Measurements from ENCODE around the gene CDH23. TPM values are rescaled to one million over a fixed set of nuclear protein-coding genes. Genes with fewer than 3 reads are reported as not detected.

The CDH23 gene
- total RNA-seq, 1 donor = 0.36 TPM

DNA sequence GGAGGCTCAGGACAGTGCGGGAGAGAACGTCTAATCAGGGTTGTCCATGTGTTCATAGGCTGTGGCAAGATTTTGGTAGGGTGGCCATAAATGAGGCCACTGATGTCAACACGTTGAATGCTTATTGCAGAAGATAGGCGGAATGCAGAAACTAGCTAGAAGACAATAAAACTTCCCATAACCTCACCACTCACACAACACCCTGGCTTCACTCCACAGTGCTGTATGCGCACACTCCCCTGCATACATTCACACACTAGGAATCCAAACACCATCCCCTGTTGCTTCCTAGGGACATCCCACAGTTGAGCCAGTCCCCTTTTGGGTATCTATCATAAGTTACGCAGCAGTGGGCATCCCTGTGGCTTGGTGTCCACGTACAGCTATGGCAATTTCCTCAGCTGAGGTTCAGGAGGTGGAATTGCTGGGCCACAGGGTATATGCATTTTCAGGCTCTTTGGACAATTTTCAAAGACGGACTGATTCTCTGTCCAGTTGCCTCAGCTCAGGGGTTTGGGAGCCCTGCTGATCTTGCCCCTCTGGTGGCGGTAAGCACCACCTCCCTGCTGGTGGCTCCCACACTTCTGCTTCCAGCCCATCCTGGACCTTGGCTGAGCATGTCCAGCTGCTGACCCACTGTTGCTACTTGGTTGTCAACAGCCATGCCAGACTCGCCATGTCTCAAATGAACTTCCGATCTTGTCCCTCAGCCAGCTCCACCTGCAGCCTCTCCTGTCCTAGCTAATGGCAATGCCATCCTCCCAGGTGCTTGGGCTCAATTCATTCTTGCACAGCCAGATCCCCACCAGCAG, 36.4 kb downstream of the CDH23 start:
- Histone ChIP-seq H3K36me3 (ENCODE audit: insufficient read depth, low read length) (no peaks in the 10 kb centered on the region), H3K9me3 (ENCODE audit: low read depth, low read length) (no peaks in the 10 kb centered on the region), H3K27ac (ENCODE audit: low read depth, low read length) (no peak overlapping the region), H3K4me2 (ENCODE audit: insufficient read depth, low read length) (no peak overlapping the region), H3K27me3 (ENCODE audit: insufficient read depth, low read length) (peaks cover 5% of the 10 kb centered on the region), H3K4me3 (ENCODE audit: insufficient read depth, low read length) (no peak overlapping the region), H3K79me2 (ENCODE audit: insufficient read depth, low read length) (no peaks in the 10 kb centered on the region), H2AFZ (ENCODE audit: low read length) (no peak overlapping the region), H4K20me1 (ENCODE audit: insufficient read depth, low read length) (no peaks in the 10 kb centered on the region), H3K4me1 (ENCODE audit: insufficient read depth, low read length) (no peaks in the 10 kb centered on the region)
- TF ChIP-seq, protein P1, sequence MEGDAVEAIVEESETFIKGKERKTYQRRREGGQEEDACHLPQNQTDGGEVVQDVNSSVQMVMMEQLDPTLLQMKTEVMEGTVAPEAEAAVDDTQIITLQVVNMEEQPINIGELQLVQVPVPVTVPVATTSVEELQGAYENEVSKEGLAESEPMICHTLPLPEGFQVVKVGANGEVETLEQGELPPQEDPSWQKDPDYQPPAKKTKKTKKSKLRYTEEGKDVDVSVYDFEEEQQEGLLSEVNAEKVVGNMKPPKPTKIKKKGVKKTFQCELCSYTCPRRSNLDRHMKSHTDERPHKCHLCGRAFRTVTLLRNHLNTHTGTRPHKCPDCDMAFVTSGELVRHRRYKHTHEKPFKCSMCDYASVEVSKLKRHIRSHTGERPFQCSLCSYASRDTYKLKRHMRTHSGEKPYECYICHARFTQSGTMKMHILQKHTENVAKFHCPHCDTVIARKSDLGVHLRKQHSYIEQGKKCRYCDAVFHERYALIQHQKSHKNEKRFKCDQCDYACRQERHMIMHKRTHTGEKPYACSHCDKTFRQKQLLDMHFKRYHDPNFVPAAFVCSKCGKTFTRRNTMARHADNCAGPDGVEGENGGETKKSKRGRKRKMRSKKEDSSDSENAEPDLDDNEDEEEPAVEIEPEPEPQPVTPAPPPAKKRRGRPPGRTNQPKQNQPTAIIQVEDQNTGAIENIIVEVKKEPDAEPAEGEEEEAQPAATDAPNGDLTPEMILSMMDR (IDR thresholded peaks at IDR 0.05; ENCODE audit: extremely low read depth, low read depth, low read length) = no peak
- DNase-seq (ENCODE audit: insufficient read length, low spot score, missing footprints) = peak; percentile 54

- H4K20me1 ChIP-seq (ENCODE audit: insufficient read depth, low read length) = no peaks in the 10 kb centered on the region
- no peak overlapping the region for H2AFZ ChIP-seq (ENCODE audit: low read length)
- TF ChIP-seq, protein P1 (IDR thresholded peaks at IDR 0.05; ENCODE audit: extremely low read depth, low read depth, low read length) = no peak
- H3K4me1 ChIP-seq (ENCODE audit: insufficient read depth, low read length) = no peaks in the 10 kb centered on the region
- no peaks in the 10 kb centered on the region for H3K36me3 ChIP-seq (ENCODE audit: insufficient read depth, low read length)
- no peaks in the 10 kb centered on the region for H3K79me2 ChIP-seq (ENCODE audit: insufficient read depth, low read length)
- no peak overlapping the region for H3K27ac ChIP-seq (ENCODE audit: low read depth, low read length)
- no peaks in the 10 kb centered on the region for H3K9me3 ChIP-seq (ENCODE audit: low read depth, low read length)
- DNase-seq (ENCODE audit: insufficient read length, low spot score, missing footprints) = peak; percentile 71
- no peak overlapping the region for H3K4me3 ChIP-seq (ENCODE audit: insufficient read depth, low read length)
- H3K4me2 ChIP-seq (ENCODE audit: insufficient read depth, low read length) = no peak overlapping the region
- peaks cover 8% of the 10 kb centered on the region for H3K27me3 ChIP-seq (ENCODE audit: insufficient read depth, low read length)
Observed at GRCh38 chr10:71433768-71434744, 37.3 kb downstream of the CDH23 start.

- peaks cover 7% of the 10 kb centered on the region for H3K27me3 ChIP-seq (ENCODE audit: insufficient read depth, low read length)
- no peaks in the 10 kb centered on the region for H3K4me1 ChIP-seq (ENCODE audit: insufficient read depth, low read length)
- H3K79me2 ChIP-seq (ENCODE audit: insufficient read depth, low read length) = no peaks in the 10 kb centered on the region
- H3K36me3 ChIP-seq (ENCODE audit: insufficient read depth, low read length) = no peaks in the 10 kb centered on the region
- no peak overlapping the region for H3K4me3 ChIP-seq (ENCODE audit: insufficient read depth, low read length)
- no peak overlapping the region for H2AFZ ChIP-seq (ENCODE audit: low read length)
- H3K4me2 ChIP-seq (ENCODE audit: insufficient read depth, low read length) = no peak overlapping the region
- no peaks in the 10 kb centered on the region for H3K9me3 ChIP-seq (ENCODE audit: low read depth, low read length)
- H3K27ac ChIP-seq (ENCODE audit: low read depth, low read length) = no peak overlapping the region
- DNase-seq (ENCODE audit: insufficient read length, low spot score, missing footprints) = peak; percentile 67
- TF ChIP-seq, protein P1 (IDR thresholded peaks at IDR 0.05; ENCODE audit: extremely low read depth, low read depth, low read length) = no peak
- H4K20me1 ChIP-seq (ENCODE audit: insufficient read depth, low read length) = no peaks in the 10 kb centered on the region
Observed at GRCh38 chr10:71434760-71435394, 38.2 kb downstream of the CDH23 start.
